ENCODE measurements around the gene ATG5.

DNA sequence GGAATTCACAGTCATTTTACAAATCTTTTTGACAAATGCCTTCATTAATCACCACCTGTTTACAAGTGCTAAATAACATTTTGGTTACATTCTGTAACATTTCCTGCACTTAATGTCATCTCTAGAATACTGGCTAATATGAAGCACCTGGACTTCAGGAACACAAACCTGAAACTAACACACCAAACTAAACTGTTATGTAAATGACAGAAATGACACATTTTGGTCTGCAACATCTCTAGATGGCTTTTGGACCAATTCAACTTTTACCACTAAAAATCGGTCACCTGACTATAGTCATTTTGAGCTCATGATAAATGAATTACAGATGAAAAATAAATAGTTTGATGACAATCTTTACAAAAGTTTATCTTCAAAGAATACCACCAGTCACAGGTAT is 80.6 kb downstream of the ATG5 start:
- TF ChIP-seq ZNF274 (IDR thresholded peaks at IDR 0.05; ENCODE audit: low read depth, low read length) (no peak), SUZ12 (IDR thresholded peaks at IDR 0.05; ENCODE audit: extremely low read depth, insufficient read depth, insufficient read length) (no peak), YY1 (IDR thresholded peaks at IDR 0.05; ENCODE audit: insufficient read depth, insufficient read length) (no peak)

Measured in NT2/D1 (cell line).